Uterine smooth muscle cell (primary cell): ENCODE data around the gene CACNA1E. TPM values are rescaled to one million over a fixed set of nuclear protein-coding genes. Genes with fewer than 3 reads are reported as not detected.

ENCODE experiments used
- total RNA-seq: library from RNA; depleted of rRNA; stranded (reverse); fragments of >200 nt; gene quantifications from 2 replicates; pipeline ENCODE4 v1.2.3, GENCODE V29; 2014

CACNA1E gene
- total RNA-seq = not detected in 2 replicates

DNA sequence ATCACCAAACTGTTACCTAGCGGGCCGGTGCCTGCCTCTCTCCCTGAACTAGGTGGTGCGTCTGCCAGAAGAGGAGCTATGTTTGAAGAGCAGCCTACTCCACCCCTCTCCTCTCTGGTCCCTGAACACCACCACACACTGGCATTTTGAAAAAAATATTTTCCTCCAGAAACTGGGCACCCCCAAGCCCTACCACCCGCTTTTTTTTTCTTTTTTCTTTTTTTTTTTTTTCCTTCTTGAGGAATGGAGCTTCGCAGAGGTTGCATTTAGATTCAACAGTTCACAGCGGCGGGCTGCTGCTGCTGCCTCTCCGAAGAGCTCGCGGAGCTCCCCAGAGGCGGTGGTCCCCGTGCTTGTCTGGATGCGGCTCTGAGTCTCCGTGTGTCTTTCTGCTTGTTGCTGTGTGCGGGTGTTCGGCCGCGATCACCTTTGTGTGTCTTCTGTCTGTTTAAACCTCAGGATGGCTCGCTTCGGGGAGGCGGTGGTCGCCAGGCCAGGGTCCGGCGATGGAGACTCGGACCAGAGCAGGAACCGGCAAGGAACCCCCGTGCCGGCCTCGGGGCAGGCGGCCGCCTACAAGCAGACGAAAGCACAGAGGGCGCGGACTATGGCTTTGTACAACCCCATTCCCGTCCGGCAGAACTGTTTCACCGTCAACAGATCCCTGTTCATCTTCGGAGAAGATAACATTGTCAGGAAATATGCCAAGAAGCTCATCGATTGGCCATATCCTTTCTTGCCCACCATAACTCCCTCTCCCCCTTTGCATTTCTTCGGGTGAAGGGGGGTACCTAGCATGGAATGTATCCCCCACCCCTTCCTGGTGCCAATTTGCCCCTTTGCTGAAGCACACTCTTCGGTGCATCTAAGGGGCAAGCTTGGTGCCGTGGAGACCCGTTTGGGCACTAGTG, at the start of gene CACNA1E:
TSS of gene CACNA1E (plus strand) at position 233 of the 911 bp plus-strand sequence. CDS start at position 461, 228 bp downstream.

